ENCODE measurements around the gene PBX3. TPM values are rescaled to one million over a fixed set of nuclear protein-coding genes. Genes with fewer than 3 reads are reported as not detected.

Gene PBX3
- total RNA-seq, 4 donors from 2014 or later: 19.3 to 41.3 (median 25.1) TPM

DNA sequence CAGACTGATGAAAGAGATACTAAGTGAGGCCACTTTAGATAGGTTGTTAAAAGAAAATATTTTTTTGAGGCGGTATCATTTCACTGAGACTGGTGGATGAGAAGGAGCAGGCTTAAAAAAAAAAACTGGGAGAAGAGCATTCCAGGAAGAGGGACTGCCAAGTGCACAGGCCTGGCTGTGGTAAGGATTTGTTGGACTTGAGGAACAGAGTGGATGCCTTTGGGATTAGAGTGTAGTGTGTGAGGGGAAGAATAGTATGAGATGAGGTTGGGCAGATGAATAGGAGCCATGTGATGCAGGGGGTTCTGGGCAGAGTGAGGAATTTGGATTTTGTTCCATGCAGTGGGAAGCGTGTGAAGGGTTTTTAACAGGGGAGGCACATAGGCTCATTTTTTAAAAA, 57.9 kb downstream of the PBX3 start:
- TF ChIP-seq, protein P1, sequence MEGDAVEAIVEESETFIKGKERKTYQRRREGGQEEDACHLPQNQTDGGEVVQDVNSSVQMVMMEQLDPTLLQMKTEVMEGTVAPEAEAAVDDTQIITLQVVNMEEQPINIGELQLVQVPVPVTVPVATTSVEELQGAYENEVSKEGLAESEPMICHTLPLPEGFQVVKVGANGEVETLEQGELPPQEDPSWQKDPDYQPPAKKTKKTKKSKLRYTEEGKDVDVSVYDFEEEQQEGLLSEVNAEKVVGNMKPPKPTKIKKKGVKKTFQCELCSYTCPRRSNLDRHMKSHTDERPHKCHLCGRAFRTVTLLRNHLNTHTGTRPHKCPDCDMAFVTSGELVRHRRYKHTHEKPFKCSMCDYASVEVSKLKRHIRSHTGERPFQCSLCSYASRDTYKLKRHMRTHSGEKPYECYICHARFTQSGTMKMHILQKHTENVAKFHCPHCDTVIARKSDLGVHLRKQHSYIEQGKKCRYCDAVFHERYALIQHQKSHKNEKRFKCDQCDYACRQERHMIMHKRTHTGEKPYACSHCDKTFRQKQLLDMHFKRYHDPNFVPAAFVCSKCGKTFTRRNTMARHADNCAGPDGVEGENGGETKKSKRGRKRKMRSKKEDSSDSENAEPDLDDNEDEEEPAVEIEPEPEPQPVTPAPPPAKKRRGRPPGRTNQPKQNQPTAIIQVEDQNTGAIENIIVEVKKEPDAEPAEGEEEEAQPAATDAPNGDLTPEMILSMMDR (IDR thresholded peaks at IDR 0.05): no peak
- ATAC-seq (ENCODE audit: low FRiP score) (no peak), DNase-seq (ENCODE audit: low spot score) (no peak)

DNA sequence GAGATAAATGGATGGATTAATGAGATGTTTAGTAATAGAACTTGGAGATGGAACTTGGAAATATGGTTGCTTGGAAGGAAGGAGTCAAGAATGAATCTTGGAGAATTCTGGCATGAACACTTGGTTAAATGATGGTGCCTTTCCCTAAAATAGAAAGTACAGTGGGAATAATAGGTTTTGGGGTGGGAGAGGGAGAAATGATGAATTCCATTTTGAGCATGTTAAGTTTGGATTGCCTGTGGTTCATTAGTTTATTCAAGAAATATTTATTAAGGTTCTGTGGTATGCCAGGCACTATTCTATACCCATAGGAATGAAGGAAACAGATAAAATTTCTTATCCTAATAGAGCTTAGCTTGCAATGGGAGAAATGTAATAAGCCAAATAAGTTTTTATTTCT, 58.4 kb downstream of the PBX3 start:
- no peak for ATAC-seq (ENCODE audit: low FRiP score)
- TF ChIP-seq, protein P1 (IDR thresholded peaks at IDR 0.05): no peak

DNA sequence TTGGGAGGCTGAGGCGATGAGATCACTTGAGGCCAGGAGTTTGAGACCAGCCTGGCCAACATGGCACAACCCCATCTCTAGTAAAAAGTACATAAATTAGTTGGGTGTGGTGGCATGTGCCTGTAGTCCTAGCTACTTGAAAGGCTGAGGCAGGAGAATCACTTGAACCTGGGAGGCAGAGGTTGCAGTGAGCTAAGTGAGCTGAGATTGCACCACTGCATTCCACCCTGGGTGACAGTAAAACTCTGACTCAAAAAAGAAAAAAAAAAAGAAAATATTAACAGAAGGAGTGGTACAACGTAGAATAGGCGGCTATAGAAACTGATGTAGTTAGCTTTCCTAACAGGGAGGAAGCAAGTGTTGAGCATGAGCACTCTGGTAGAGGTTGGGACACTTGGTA, 59.9 kb downstream of the PBX3 start:
- TF ChIP-seq, protein P1 (IDR thresholded peaks at IDR 0.05): no peak
- no peak for DNase-seq (ENCODE audit: low spot score)
- no peak for ATAC-seq (ENCODE audit: low FRiP score)

More for the DNA sequence above, 58.4 kb downstream of the PBX3 start:
- no peak for DNase-seq (ENCODE audit: low spot score)

DNA sequence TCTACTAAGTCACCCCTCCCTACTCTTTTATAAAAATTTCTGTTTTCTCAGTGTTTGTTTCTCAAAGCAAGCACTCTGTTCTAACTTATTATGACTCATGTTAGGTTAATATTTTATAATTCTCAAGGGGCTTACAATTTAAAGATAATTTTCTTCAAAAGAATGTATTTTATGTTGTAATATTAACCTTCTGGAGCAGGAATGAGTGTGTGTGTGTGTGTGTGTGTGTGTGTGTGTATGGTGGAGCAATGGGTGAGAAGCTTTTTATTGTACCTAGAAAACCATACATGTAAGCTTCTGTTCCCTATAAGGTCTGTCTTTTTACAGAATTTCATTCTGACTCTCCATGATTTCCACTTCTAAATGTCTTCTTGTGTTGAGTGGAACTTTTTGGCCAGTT, 63.0 kb downstream of the PBX3 start:
- DNase-seq (ENCODE audit: low spot score): no peak
- TF ChIP-seq, protein P1 (IDR thresholded peaks at IDR 0.05): no peak
- ATAC-seq (ENCODE audit: low FRiP score): no peak

DNA sequence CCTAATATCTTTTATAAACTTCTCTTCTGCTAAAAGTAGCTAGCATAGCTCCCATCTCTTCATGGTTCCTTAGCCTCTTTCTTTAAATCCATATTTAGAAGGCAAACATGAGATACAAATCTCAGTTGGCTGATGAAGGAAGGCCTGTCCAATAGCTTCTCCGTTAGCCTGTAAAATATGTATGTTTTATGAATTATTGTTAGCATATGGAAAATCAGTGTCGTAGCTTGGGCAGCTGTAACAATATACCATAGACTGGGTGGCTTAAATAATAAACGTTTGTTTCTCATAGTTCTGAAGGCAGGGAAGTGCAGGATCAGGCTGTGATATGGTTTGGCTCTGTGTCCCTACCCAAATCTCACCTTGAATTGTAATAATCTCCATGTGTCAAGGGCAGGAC, 63.8 kb downstream of the PBX3 start:
- ATAC-seq (ENCODE audit: low FRiP score) (no peak), DNase-seq (ENCODE audit: low spot score) (no peak)
- TF ChIP-seq, protein P1 (IDR thresholded peaks at IDR 0.05): no peak

DNA sequence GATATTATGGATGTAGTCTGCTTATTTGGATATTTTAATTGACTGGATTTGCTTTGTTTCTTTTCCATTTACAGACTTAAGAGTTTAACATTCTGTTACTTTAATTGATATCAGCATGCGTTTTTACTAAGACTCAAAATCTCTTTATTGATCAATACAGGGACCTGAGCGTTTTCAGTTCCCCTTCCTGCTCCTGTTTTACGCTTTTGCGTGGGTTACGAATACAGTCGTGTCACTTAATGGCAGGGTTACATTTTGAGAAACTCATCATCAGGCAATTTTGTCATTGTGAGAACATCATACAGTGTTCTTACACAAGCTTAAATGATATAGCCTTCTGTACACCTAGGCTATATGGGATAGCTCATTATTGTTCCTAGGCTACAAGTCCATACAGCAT, 65.2 kb downstream of the PBX3 start:
- DNase-seq (ENCODE audit: low spot score) (no peak), ATAC-seq (ENCODE audit: low FRiP score) (no peak)
- TF ChIP-seq, protein P1 (IDR thresholded peaks at IDR 0.05): no peak

DNA sequence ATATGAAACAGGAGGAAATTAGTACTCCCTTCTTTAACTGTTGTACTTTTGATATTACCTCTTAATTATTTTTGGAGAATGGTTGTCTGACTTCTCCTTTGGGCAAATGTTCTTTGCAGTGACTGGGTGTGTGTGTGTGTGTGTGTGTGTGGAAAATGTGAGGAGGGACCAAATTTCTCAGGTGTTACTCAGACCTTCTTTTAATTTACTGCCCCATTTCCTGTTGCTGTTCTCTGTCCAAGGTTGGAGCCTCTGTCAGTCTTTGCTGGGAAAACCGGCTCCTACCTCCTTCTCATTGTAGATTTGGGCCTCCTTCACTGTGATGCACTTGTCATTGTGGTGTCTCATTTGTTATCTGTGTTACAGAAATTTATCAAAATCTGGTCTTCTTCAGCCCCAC, 68.4 kb downstream of the PBX3 start:
- TF ChIP-seq, protein P1 (IDR thresholded peaks at IDR 0.05): no peak
- ATAC-seq (ENCODE audit: low FRiP score): no peak
- DNase-seq (ENCODE audit: low spot score): no peak

Data from omental fat pad (tissue), 4 donors.